ENCODE data around the gene TRPC4AP. TPM values are rescaled to one million over a fixed set of nuclear protein-coding genes. Genes with fewer than 3 reads are reported as not detected.
"Not testable (repeated sequence)": the region's sequence is repeated elsewhere in the genome, so short reads cannot be mapped to it uniquely, and the experiment has no call there.

Gene TRPC4AP
- total RNA-seq, 1 donor from 2014 or later, result 60.2 TPM

DNA sequence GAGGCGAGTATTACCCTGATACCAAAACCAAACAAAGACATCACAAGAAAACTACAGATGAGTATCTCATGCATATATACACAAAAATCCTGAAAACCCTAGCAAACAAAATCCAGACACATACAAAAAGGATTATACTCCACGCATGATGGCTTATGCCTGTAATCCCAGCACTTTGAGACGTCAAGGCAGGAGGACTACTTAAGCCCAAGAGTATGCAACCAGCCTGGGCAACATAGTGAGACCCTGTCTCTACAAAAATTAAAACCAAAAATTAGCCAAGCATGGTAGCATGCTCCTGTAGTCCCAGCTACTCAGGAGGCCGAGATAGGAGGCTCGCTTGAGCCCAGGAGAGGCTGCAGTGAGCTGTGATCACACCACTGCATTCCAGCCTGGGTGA lies 32.4 kb downstream of the TRPC4AP start:
- CTCF ChIA-PET, result no interaction called here
- TF ChIP-seq, protein P1, sequence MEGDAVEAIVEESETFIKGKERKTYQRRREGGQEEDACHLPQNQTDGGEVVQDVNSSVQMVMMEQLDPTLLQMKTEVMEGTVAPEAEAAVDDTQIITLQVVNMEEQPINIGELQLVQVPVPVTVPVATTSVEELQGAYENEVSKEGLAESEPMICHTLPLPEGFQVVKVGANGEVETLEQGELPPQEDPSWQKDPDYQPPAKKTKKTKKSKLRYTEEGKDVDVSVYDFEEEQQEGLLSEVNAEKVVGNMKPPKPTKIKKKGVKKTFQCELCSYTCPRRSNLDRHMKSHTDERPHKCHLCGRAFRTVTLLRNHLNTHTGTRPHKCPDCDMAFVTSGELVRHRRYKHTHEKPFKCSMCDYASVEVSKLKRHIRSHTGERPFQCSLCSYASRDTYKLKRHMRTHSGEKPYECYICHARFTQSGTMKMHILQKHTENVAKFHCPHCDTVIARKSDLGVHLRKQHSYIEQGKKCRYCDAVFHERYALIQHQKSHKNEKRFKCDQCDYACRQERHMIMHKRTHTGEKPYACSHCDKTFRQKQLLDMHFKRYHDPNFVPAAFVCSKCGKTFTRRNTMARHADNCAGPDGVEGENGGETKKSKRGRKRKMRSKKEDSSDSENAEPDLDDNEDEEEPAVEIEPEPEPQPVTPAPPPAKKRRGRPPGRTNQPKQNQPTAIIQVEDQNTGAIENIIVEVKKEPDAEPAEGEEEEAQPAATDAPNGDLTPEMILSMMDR (IDR thresholded peaks at IDR 0.05), result no peak

DNA sequence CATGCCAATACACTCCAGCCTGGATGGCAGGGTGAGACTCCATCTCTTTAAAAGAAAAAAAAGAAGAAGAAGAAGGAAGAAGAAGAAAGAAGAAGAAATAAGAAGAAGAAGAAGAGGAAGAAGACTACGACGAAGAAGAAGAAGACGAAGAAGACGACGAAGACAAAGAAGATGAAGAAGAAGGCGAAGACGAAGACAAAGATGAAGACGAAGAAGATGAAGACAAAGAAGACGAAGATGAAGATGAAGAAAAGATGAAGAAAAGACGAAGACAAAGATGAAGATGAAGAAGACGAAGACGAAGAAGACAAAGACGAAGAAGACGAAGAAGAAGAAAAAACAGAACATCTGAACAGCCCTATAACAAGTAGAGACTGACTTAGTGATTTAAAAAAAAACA lies 33.0 kb downstream of the TRPC4AP start:
- ATAC-seq (ENCODE audit: low read depth), result no peak
- POLR2A ChIA-PET, result no interaction called here
- TF ChIP-seq, protein P1 (IDR thresholded peaks at IDR 0.05), result no peak
- Mint-ChIP-seq H3K27me3 (no peaks in the 10 kb centered on the region), H3K9me3 (no peaks in the 10 kb centered on the region), H3K4me3 (no peak overlapping the region), H3K27ac (no peak overlapping the region), H3K4me1 (peaks cover 42% of the 10 kb centered on the region), H3K36me3 (ENCODE audit: low read depth) (peaks cover 66% of the 10 kb centered on the region)
- CTCF ChIA-PET, result no interaction called here
- intact Hi-C loops (cut with micrococcal nuclease), result no loop called here
- no peak for DNase-seq

More for the DNA sequence above, 32.4 kb downstream of the TRPC4AP start:
- intact Hi-C loops (cut with micrococcal nuclease), result no loop called here
- no peak overlapping the region for H3K27ac Mint-ChIP-seq
- POLR2A ChIA-PET, result interaction anchor here (0.6 to 0.7 kb wide), 2 partner anchors 10 to 682 kb away, joined by 5 to 10 read pairs; partner anchors contain the start of gene RBM39
- no peak for DNase-seq
- H3K36me3 Mint-ChIP-seq (ENCODE audit: low read depth), result peaks cover 65% of the 10 kb centered on the region
- H3K9me3 Mint-ChIP-seq, result no peaks in the 10 kb centered on the region
- H3K4me1 Mint-ChIP-seq, result peaks cover 41% of the 10 kb centered on the region
- H3K4me3 Mint-ChIP-seq, result no peak overlapping the region
- no peaks in the 10 kb centered on the region for H3K27me3 Mint-ChIP-seq
- ATAC-seq (ENCODE audit: low read depth), result no peak

DNA sequence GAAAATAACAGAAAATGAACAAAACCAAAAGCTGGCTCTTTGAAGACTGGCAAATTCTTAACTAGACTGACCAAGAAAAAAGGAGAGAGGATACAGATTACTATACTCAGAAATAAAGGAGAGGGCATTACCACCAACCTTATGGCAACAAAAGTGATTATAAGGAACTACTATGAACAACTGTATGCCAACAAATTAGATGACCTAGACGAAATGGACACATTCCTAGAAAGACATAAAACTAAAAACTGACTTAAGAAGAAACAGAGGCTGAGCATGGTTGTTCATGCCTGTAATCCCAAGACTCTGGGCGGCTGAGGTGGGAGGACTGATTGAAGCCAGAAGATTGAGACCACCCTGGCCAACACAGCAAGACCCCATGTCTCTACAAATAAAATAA lies 33.5 kb downstream of the TRPC4AP start:
- no peaks in the 10 kb centered on the region for H3K9me3 Mint-ChIP-seq
- intact Hi-C loops (cut with micrococcal nuclease), result no loop called here
- H3K4me3 Mint-ChIP-seq, result no peak overlapping the region
- ATAC-seq (ENCODE audit: low read depth), result no peak
- POLR2A ChIA-PET, result no interaction called here
- no peak for DNase-seq
- peak overlapping the region; percentile 30 for H3K27ac Mint-ChIP-seq
- peaks cover 70% of the 10 kb centered on the region for H3K36me3 Mint-ChIP-seq (ENCODE audit: low read depth)
- CTCF ChIA-PET, result no interaction called here
- peaks cover 42% of the 10 kb centered on the region for H3K4me1 Mint-ChIP-seq
- TF ChIP-seq, protein P1 (IDR thresholded peaks at IDR 0.05), result no peak
- H3K27me3 Mint-ChIP-seq, result no peaks in the 10 kb centered on the region

DNA sequence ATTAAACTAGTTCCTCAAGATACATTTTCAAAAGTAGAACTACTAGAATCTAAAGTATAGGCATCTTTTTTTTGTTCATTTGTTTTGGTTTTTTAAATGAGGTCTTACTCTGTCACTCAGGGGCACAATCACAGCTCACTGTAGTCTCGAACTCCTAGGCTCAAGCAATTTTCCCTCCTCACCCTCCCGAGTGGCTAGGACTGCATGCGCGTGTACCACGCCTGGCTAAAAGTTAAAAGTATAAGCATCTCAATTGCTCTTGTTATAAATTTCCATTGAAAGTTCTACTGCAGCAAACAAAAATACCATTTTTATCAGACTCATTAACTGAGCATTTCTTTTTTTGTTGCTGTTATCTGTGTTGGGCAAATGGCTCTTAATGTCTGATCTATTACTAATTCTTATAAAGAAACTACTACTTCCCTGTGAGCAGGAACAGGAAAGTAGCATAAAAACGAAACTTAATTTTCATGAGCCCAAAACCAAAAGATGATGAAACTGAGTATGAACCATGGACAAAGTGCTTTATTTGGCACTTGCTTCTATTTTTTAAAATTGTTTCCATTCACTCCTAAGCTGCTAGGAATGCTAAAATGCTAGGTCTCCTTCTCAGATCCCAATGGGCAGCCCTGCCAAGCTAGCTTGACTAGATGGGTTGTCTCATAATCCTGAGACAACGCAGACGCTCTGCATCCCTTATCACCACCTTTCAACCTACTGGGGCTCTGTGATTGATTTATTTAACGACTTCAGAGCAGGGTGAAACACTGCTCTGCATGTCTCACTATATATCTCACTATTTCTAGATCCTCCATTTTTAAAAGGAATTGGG lies 36.9 kb downstream of the TRPC4AP start:
- Mint-ChIP-seq H3K4me1 (peaks cover 21% of the 10 kb centered on the region), H3K27me3 (no peaks in the 10 kb centered on the region), H3K9me3 (no peaks in the 10 kb centered on the region), H3K4me3 (peak overlapping the region; percentile 74), H3K36me3 (ENCODE audit: low read depth) (peaks cover 64% of the 10 kb centered on the region), H3K27ac (peak overlapping the region; percentile 93)
- ChIA-PET CTCF (no interaction called here), POLR2A (interaction anchor here (1.6 kb wide), 1 partner anchor 37 kb away, joined by 7 read pairs; the partner anchor contains the start of gene TRPC4AP)
- intact Hi-C loops (cut with micrococcal nuclease), result loop anchor here (1.0 to 2.0 kb wide), 2 partner anchors 13 to 37 kb away; partner anchors contain the start of gene TRPC4AP
- TF ChIP-seq, protein P1 (IDR thresholded peaks at IDR 0.05), result no peak
- no peak for DNase-seq
- ATAC-seq (ENCODE audit: low read depth), result peak; percentile 78

DNA sequence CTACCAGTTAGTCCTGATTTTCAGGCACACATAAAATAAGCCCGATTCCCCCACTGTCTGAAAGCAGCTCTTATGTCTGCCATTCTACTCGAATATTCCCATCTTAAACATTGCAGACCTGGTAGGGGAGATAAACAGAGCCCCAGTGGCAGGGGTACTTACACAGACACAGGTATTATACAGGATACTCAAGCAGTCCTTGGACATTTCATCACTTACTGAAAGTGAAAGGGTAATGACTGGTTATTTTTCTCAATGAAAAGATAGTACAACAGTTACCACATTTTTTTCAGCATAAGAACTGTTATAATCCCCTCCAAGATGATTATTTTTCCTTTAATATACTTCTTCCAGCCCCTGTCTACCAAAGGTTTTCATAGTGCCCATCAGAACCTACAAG lies 37.8 kb downstream of the TRPC4AP start:
- Mint-ChIP-seq H3K4me1 (peaks cover 21% of the 10 kb centered on the region), H3K27ac (peak overlapping the region; percentile 93), H3K36me3 (ENCODE audit: low read depth) (peaks cover 66% of the 10 kb centered on the region), H3K9me3 (no peaks in the 10 kb centered on the region), H3K4me3 (peak overlapping the region; percentile 74), H3K27me3 (no peaks in the 10 kb centered on the region)
- ChIA-PET CTCF (no interaction called here), POLR2A (interaction anchor here (1.6 kb wide), 1 partner anchor 38 kb away, joined by 7 read pairs; the partner anchor contains the start of gene TRPC4AP)
- intact Hi-C loops (cut with micrococcal nuclease), result loop anchor here (1.0 to 2.0 kb wide), 2 partner anchors 14 to 37 kb away; partner anchors contain the start of gene TRPC4AP
- TF ChIP-seq, protein P1 (IDR thresholded peaks at IDR 0.05), result no peak
- DNase-seq (no peak), ATAC-seq (ENCODE audit: low read depth) (no peak)

DNA sequence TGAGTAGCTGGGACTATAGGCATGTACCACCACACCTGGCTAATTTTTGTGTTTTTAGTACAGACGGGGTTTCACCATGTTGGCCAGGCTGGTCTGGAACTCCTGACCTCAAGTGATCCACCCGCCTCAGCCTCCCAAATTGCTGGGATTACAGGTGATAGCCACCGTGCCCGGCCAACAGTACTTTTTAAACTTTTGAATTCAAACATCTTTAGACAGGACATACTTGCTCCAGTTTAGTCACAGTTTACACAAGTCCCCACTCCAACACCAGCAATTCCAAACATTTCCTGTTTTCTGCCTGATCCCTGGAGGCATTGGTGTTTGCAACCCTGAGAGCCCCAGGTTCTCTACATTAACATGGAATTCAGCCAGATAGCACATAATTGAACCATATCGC lies 40.0 kb downstream of the TRPC4AP start:
- H3K27me3 Mint-ChIP-seq; ATAC-seq (ENCODE audit: low read depth); H3K9me3 Mint-ChIP-seq; H3K4me3 Mint-ChIP-seq; POLR2A ChIA-PET; DNase-seq; H3K27ac Mint-ChIP-seq; CTCF ChIA-PET; intact Hi-C loops (cut with micrococcal nuclease): not testable (repeated sequence)
- peaks cover 18% of the 10 kb centered on the region for H3K4me1 Mint-ChIP-seq
- H3K36me3 Mint-ChIP-seq (ENCODE audit: low read depth), result peaks cover 69% of the 10 kb centered on the region
